Measurements from ENCODE around the gene COG5.

DNA sequence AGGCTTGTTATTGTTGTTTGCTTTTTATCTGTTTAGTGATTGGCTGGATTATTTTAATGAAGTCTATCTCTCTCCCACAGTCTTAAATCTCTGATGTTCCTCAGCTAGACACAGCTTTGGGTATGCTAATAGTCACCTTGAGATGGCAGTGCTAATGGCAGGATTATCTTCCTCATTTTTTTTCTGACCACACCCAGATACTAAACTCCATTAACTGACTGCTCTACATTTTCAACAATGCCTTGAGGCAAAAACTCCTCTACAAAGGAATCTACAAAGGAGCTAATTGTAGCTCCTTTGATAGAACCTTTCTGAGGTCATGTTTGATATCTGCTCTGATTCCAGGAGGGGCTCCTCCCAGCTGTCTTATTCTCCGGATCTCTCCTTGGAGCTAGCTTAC lies 272.3 kb downstream of the COG5 start:
- no peak for TF ChIP-seq CTCF (IDR thresholded peaks at IDR 0.05)
- TF ChIP-seq POLR2A (IDR thresholded peaks at IDR 0.05), result no peak

Data from adrenal gland (tissue), 5 donors.